T-helper 2 cell (primary cell): Measurements from ENCODE around the gene ARRB1.

ENCODE experiments used
- DNase-seq, 5 experiments: peaks; one replicate each; pipeline versions ENCODE4 v3.0.0 to v3.0.0-alpha.2; 2012 to 2022

The ARRB1 gene

DNA sequence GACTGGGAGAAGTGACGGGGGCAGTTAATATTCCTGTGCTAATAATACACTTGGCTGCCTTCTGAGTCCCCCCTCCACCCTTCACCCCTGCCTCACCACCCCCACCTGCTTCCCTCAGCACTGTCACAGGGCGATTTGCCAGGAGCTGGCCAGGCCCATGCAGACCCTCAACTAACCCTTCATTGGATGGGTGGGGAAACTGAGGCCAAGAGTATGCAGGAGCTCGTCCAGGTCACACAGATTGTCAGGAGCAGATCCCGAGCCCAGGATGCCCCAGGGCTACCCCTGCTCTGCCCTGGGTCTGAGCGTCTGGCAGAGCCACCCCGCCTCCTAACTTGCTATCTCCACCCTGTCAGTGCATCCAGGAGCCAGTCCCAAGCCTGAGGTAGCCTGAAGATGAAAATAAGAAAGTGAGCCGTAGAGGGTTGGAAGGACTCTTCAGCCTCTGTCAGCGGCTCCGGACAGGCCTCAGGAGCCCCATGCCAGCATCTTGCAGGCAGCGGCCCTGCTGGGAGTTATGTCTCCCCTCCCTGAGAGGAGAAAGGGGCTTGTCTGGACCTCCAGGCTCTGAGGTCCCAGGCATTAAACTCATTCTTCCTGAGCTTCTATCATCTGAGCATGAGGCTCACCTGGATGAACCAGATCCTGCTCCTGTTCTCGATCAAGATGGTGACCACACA is 104.7 kb downstream of the ARRB1 start:
- DNase-seq = no peak

DNA sequence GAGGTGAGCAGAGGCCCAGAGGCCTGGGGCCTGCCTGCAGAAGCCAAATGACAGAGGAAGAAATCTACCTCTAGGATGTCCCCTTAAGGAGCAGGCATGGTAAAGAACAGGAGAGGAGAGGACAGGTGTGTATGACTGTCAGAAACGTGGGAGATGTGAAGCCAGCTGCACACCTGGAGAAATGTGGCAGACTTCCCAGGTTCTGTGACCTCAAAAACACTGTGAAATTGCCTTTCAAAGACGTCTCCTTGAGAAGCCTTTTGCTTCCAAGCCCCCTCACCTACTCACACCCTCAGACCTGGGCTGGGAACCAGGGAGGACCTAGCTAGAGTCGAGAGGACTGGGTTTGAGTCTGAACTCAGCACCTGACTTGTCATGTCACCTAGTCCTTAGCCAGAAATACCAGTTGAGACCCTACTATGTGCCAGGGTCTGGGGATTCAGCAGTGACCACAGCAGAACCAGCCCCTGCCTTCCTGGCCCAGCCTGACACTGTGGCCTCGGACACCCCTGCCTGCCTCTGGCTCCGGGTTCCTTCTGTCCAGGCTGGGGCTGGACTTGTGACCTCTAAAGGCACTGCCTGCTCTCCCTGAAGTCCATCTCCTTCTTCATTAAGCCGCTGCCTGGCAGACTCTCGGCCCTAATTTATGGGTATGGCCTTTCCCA is 105.3 kb downstream of the ARRB1 start:
- DNase-seq = no peak

DNA sequence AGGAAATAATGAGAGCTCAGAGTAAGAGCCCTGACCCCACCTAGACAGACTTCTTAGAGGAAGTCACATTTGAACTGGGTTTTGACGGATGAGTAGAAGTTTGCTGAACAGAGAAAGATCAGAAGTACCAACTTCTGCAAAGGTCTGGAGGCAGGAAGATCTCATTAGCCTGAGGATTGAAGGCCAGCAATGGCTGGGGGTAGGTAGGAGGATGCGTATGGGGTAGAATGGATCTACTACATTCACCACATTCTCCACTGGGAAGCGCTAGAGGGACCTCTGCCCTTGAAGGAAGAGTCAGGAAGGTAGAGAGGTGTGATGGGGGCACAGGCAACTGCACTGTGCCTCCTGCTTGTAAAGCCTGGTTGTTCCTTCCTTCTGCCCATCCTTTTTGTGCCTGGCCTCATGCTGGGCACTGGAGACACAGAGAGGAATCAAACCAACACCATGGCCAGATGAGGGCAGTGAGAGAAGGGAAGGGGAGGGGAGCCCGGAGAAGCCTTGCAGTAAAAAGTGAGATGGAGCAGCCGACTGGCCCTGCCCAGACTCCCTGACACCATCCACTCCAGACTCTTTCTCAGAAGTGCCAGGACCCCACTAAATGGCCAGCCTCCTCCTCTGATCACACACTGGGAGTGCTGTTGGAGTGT is 106.0 kb downstream of the ARRB1 start:
- DNase-seq = no peak

DNA sequence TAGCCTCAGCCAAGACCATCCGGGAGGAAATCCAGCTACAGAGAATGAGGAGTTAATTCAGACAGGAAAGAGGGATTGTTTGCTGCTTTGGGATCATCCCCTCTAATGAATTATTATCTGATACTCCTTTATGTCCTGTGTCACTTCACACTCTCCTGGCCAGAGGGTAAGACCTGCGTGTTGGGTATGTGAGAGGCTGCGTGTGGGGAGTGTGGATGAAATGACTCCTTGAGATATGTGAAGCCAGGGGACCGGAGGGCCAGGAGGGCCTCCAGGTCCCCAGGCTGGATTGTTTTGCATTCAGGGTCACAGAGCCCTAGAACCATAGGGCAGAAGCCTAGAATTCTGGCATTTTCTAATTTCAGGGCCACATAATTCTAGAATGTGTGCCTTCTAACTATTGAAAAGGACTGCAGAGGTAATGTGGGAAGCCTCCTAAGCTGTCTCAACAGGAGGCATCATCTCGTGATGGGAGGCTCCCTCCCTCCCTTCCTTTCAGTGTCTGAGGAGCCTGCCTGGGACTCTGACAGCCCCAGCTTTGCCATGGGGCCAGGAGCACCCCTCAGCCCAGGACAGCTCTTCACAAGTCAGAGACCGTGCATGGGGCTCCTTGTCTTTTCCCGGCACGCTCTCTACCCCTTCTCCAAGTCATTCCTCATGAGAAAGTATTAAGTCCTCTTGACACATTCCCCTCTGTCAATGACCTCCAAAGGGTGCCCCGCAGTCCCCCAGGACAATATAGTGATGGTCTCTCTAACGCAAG is 107.2 kb downstream of the ARRB1 start:
- no peak for DNase-seq

DNA sequence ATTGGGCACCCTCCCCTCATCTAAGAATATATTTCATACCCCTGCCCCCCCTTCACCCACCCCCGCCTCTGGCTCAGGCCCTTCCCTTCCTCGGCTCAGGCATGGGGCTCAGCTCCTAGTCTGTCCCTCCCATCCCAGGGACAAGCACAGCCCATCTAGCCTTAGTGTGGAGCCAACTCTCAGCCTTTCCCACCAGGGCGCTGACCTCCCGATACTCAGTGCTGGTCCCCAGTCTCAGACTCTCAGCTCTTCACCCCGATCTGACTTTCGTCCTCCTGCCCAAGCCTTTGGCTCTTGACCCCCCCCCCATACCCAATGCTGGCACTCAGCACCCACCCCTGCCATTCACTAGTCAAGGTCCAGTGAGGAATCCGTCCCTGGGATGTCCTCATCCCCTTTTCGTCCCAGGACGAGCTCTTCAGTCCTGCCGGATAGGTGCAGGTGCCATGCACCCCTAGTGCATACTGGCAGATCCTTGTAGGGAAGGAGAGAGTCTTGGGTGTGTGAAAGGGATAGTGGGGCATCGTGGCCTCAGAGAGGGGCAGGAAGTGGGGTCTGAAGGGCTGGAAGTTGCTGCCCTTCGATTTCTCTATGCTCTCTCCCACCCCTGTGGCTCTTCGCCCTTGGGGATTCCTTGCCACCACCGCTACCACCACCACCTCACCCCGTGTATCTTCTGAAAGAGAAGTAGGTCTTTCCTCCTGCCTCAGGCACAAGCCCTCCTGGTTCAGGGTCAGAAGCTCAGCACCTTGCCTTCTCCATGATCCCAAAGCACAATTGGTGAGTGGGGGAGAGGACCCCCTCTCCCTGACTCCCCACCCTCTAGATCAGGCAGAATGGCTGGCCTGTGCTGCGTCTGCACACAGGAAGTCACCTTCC is 108.5 kb downstream of the ARRB1 start:
- no peak for DNase-seq

DNA sequence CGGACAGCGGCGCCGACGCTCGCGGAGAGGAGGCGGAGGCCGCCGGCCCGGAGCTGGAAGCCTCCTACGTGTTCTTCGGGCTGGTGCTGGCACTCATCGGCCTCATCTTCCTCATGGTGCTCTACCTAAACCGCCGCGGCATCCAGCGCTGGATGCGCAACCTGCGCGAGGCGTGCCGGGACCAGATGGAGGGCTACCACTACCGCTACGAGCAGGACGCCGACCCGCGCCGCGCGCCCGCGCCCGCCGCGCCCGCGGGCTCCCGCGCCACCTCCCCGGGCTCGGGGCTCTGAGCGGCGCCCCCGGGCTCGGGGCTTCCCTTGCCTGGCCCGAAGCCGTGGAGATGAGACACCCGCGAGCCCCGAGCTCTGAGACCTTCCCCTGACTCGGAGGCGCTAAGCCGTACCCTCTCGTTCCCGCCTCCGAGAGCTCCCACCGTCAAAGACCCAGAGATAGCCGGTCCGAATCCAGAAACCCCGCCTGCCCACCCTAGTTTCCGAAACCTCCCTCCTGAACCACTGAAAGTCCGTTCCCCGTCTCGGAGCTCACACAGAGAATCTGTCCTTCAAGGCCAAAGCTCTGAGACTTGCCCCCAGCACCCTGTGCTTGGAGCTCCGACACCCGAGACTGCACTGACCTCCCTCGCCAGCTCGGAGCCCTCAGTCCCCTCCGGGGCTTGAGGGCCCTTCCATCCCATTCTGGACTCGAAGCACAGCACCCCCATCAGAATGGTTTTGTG is 109.4 kb downstream of the ARRB1 start:
- peak in 1 of 5 experiments; percentile 71 for DNase-seq

DNA sequence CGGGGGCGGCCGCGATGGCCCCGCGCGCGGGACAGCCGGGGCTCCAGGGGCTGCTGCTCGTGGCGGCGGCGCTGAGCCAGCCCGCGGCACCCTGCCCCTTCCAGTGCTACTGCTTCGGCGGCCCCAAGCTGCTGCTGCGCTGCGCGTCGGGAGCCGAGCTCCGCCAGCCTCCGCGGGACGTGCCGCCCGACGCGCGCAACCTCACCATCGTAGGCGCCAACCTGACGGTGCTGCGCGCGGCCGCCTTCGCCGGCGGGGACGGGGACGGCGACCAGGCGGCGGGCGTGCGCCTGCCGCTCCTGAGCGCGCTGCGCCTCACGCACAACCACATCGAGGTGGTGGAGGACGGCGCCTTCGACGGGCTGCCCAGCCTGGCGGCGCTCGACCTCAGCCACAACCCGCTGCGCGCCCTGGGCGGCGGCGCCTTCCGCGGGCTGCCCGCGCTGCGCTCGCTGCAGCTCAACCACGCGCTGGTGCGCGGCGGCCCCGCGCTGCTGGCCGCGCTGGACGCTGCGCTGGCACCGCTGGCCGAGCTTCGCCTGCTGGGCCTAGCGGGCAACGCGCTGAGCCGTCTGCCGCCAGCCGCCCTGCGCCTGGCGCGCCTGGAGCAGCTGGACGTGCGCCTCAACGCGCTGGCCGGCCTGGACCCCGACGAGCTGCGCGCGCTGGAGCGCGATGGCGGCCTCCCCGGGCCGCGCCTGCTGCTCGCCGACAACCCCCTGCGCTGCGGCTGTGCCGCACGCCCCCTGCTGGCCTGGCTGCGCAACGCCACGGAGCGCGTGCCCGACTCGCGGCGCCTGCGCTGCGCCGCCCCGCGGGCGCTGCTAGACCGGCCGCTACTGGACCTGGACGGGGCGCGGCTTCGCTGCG is 110.2 kb downstream of the ARRB1 start:
- DNase-seq = peak; percentile 74 to 88 (median 78)

DNA sequence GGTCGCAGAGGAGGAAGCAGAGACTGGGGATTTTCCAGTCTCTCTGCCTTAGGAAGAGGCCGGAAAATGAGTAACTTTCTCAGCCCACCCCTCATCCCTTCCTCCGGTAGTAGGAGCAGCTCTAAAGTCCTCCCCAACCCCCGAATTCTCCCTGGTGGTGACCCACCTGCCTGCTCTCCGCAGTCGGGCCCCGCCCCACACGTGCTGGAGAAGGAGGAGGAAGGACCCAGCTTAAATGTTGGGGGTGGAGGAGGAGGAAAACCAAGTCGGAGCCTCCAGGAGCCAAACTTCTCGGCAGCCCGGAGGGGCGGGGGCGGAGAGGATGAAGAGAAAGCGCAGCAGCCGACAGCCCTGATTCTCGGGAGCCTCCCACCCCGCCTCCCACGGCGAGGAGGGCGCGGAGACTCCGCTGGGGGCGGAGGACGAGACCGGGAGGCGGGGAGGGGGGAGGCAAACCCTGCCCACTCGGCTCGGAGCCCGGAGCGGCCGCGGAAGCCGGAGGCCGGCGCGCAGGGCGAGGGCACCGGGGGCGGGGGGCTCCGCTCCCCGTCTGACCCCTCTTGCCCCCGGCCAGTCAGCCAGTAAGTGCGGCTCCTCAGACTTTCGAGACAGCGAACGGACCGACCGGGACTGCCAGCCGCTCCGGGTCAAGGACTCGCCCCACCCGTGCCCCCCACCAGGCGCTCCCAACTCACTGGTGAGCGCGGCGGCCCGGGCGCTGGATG is 111.0 kb downstream of the ARRB1 start, which contains the start of gene TPBGL:
TSS of gene TPBGL (plus strand) at position 464 of the 725 bp plus-strand sequence. CDS start 276 bp downstream, outside the sequence.
- DNase-seq = no peak

DNA sequence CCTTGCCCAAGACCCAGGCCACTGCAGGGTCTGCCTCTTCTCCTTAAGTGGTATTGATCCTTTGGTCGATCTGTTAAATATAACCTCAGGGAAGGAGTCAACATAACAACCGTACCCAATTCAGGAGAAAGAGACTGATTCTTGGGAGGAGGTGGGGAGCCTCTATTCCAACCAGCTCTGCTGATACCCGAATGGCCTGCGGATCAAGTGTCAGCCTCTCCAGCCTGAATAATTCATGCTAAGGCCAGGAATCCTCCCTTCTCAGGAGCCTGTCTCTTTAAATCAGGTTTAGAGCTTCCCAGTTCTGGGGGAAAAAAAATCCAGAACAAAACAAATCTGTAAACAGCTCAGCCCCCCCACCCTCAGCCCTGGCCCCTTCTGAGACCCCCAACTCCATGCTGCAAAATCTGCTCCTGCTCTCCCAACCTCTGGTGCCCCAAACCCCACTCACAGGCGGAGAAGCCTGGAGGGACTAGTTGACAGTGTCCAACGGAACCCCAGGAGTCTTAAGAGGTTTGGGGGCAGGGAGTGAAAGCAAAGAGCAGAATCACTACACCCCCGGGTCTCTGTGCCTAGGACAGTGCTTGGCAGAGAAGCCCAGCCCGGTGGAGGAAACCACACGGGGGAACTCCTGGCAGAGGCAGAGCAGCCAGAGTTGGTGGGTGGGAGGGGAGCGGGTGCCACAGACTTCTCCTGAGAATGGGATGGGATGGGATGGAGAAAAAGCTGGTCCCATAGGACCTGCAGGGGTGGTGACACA is 111.8 kb downstream of the ARRB1 start:
- no peak for DNase-seq

DNA sequence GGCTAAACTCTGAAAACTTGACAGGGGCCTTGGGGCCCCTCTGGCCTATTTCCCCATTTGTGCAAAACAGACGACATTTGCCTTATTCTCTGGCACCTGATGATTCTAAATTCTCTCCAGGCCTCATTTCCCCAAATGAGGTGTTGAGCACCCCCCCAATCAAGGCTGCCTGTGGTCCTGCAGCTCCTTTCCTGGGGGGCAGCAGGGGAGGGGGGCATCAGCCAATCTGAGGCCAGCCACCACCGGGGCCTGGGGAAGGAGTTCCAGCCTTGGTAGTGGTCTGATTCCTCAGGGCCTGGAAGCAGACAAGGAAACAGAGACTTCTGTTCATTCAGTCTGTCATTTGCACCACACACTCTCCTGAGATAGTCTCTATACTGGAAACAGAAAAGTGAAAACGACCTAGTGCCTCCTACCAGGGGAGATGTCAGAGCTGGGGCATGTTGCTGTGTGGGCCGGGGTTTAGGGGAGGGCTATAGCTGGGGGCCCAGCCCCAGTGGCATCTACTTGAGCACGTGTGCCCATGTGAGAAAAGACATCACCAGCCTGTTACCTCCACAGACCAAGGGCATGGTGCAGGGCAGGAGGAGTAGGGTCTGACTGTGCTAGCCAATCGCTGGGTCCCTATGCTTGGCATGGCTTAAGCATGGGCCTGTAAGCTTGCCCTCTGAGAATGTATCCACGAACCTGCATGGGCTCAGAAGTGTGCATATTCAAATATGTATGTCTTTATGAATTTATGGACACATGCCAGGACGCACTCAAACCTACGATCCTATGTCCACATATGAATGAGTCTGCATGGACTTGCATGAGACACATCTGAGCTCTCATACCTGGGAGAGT is 112.6 kb downstream of the ARRB1 start:
- DNase-seq = no peak

DNA sequence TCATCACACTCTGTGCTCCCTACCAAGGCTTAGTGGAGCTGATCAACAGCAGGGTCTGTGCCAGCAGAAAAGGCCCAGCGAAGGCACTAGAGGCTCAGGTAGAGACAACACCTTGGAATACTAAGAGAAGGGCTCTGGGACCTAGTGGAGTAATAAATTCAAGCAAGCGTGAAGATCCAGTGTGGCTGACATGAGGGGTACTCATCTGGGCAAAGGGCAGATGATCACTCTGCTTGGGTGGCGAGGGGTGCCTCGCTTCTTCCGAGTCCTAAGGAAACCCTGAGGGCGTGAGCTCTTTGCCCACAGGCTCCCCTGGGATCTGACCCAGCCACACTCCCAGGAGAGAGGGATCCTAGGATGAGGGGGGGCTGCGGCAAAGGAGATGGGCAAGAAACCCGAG is 114.4 kb downstream of the ARRB1 start:
- DNase-seq = no peak

DNA sequence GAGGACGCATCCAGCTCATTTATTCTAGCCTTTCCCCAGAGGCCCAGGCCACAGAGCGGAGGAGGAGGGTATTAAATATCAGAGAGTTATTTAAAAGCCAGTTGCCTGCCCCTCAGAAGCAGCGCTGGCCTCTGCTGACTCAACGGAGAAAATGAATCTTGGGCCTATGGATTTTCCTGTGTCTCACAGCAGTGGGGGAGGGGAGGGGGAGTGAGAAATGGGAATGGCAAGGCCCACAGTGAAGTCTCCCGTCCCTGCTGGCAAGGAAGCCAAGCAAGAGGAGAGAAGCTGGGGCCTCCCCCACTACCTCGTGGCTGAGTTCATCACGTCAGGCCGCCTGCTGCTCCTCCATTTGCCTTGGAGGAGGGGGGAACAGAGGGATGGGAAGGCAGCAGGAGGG is 115.4 kb downstream of the ARRB1 start:
- DNase-seq = no peak

DNA sequence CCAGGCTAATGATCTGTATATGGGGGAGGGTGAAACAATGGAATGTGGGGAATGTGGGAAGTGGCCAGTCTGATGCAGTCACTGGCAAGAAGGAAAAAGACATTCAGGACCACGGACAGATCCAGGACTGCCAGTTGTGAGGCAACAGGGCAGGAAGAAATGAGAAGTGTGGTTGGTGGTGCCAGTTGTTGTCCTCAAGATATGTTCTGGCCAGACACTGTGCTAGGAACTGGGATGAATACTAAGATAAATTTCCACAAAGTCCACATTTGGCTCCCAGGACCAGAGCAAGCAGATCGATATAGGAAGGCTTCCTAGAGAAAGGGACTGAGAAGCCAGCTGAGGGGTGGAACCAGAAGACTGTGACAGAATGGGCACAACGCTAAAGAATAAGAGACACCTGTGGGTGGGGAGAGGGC is 117.7 kb downstream of the ARRB1 start:
- peak in 1 of 5 experiments; percentile 28 for DNase-seq

DNA sequence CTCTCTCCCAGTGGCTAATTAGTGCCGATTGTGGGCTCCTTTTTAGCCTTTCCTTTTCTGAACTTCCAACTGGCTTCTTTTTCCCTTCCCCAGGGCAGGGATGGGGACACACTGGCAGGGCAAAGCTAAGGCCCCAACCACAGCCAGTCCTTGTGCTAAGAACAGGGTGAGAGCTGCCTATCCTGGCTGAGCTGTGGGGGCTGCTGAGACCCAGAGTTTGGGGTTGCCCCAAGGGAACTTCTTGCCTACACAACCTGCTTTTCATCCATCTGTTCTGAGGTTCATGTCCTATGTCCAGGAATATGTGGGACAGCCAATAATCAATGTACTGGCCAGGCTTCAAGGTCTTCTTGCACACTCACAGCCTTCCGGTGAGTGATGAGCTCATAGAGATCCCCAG is 120.8 kb downstream of the ARRB1 start:
- DNase-seq = no peak

DNA sequence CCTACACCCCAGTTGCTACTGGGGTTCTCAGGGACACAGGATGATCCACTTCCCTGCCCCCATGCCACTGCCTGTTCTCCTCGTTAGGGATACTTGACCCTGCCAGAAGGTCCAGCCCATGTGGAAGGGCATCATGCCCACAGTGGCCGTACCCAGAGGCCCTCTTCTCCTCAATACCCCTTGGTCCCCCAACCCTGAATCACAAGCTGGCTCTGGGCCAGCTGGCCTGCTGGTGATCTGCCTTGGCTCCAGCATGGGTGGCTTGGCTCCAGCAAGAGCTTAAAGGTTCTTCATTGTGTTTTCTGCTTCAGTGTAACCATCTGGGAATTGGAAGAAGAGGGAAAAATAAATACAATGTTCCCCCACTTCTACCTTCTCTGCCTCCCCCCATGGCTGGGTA is 122.0 kb downstream of the ARRB1 start:
- DNase-seq = no peak

DNA sequence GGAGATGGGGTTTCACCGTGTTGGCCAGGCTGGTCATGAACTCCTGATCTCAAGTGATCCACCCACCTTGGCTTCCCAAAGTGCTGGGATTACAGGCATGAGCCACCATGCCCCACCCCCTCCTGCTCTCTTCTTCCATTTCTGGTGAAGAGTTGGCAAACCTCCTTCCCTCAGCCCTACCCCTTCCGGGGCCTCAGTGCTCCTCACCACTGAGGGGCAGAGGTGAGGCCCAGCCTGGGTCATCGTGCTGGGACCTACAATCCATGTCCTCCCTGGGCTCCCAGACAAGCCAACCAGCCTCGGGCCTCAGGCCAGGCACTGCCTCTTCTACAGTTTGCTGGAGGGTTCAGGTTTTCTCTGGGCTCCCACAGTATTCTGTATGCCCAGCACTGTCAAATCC is 125.7 kb downstream of the ARRB1 start:
- DNase-seq = no peak

DNA sequence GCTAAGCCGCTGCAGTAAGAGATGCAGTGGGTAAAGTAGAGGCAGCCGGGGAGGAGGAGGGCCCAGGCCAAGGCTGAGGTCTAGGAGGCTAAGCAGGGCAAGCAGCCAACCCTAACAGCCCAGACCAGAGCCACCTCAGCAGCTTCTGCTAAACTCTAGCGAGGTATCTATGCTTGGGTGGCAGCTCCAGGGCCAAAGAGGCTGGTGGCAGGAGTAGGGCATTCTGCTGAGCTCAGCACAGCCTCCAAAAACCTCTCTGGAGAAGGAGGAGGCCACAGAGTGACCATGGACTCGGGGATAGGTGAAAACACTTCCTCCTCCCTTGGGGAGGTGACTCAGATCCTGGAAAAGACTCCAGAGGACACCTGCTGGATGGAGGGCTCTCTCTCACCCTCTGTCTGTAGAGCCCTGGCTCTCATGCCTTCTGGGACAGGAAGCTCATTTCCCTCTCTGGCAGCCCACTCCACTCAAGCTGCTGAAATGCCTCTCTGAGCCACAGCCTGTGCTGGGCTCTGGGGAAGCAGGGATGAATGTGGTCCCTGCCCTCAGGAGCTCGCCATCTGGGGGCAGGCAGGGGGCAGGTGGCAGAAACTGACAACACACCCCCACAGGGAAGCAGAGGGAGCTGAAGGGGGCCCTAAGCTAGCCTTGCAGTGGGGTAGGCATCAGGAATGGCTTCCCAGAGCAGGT is 127.4 kb downstream of the ARRB1 start:
- DNase-seq = no peak
